ENCODE results near the gene RRAD. TPM values are rescaled to one million over a fixed set of nuclear protein-coding genes. Genes with fewer than 3 reads are reported as not detected.
A peak's percentile ranks its signal among the peaks of the same experiment; 100 is the strongest.

The RRAD gene
- total RNA-seq, 1 experiment from 2014 or later = 0.08 TPM

GRCh38 chr16:66881014-66881417 is 44.3 kb downstream of the RRAD start:
- DNase-seq (ENCODE audit: low spot score) = no peak

- DNase-seq (ENCODE audit: low spot score) = peak; percentile 92
These were observed 44.9 kb downstream of the RRAD start, which contains the start of gene PDP2 for GRCh38 chr16:66880288-66881013. Gene PDP2 (plus strand): TSS chr16:66880515. CDS start chr16:66884285, 3,770 bp downstream.

GRCh38 chr16:66878067-66878466 is 47.3 kb downstream of the RRAD start:
- DNase-seq (ENCODE audit: low spot score) = no peak

GRCh38 chr16:66874079-66874775 is 51.1 kb downstream of the RRAD start:
- no peak for DNase-seq (ENCODE audit: low spot score)

GRCh38 chr16:66873685-66874055 is 51.7 kb downstream of the RRAD start:
- DNase-seq (ENCODE audit: low spot score) = no peak

GRCh38 chr16:66872943-66873684 is 52.2 kb downstream of the RRAD start:
- peak; percentile 87 for DNase-seq (ENCODE audit: low spot score)

- DNase-seq (ENCODE audit: low spot score) = no peak
These were observed 52.8 kb downstream of the RRAD start for GRCh38 chr16:66872559-66872942.

GRCh38 chr16:66871840-66872239 is 53.5 kb downstream of the RRAD start:
- peak; percentile 10 for DNase-seq (ENCODE audit: low spot score)

Other genes with a start within 250 kb of the RRAD start
- 65.1 and 70.2 TPM in 2 replicates for gene CMTM4, start 228.8 kb downstream of the RRAD start, total RNA-seq (2014; rRNA removed; shearing (Covaris generic))
- 67.3 and 69.2 TPM in 2 replicates for gene DYNC1LI2, start 173.9 kb downstream of the RRAD start, total RNA-seq (2014; rRNA removed; shearing (Covaris generic))
- gene TERB1, start 124.0 kb downstream of the RRAD start, total RNA-seq (2014; rRNA removed; shearing (Covaris generic)) = not detected in 2 replicates
- gene NAE1, start 94.6 kb downstream of the RRAD start, total RNA-seq (2014; rRNA removed; shearing (Covaris generic)) = 28.7 and 38.5 TPM in 2 replicates
- gene CA7, start 81.1 kb downstream of the RRAD start, total RNA-seq (2014; rRNA removed; shearing (Covaris generic)) = not detected in 2 replicates
- 2.8 and 5.3 TPM in 2 replicates for gene PDP2, start 45.0 kb downstream of the RRAD start, total RNA-seq (2014; rRNA removed; shearing (Covaris generic))
- not detected in 2 replicates for gene CDH16, start 6.7 kb downstream of the RRAD start, total RNA-seq (2014; rRNA removed; shearing (Covaris generic))
- gene CIAO2B, start 8.9 kb upstream of the RRAD start, total RNA-seq (2014; rRNA removed; shearing (Covaris generic)) = 242 and 281 TPM in 2 replicates
- gene CES2, start 10.0 kb upstream of the RRAD start, total RNA-seq (2014; rRNA removed; shearing (Covaris generic)) = 47.6 and 54.3 TPM in 2 replicates
- 1.3 and 3.4 TPM in 2 replicates for gene CES3, start 35.7 kb upstream of the RRAD start, total RNA-seq (2014; rRNA removed; shearing (Covaris generic))
- gene CES4A, start 63.1 kb upstream of the RRAD start, total RNA-seq (2014; rRNA removed; shearing (Covaris generic)) = 3.0 and 5.5 TPM in 2 replicates
- 98.9 and 115 TPM in 2 replicates for gene CBFB, start 103.6 kb upstream of the RRAD start, total RNA-seq (2014; rRNA removed; shearing (Covaris generic))
- gene PHAF1, start 184.4 kb upstream of the RRAD start, total RNA-seq (2014; rRNA removed; shearing (Covaris generic)) = 13.6 and 15.4 TPM in 2 replicates
- 10.7 and 13.5 TPM in 2 replicates for gene B3GNT9, start 225.5 kb upstream of the RRAD start, total RNA-seq (2014; rRNA removed; shearing (Covaris generic))
- gene TRADD, start 234.4 kb upstream of the RRAD start, total RNA-seq (2014; rRNA removed; shearing (Covaris generic)) = 33.6 and 35.4 TPM in 2 replicates
- 27.7 and 34.6 TPM in 2 replicates for gene FBXL8, start 234.4 kb upstream of the RRAD start, total RNA-seq (2014; rRNA removed; shearing (Covaris generic))
- 42.1 and 44.2 TPM in 2 replicates for gene HSF4, start 239.2 kb upstream of the RRAD start, total RNA-seq (2014; rRNA removed; shearing (Covaris generic))
- 95.1 and 97.0 TPM in 2 replicates for gene NOL3, start 245.0 kb upstream of the RRAD start, total RNA-seq (2014; rRNA removed; shearing (Covaris generic))

All from HT-29 (cell line).